Activated CD4-positive, CD25-positive, alpha-beta regulatory T cell treated with anti-CD3 and anti-CD28 coated beads, Interleukin-2, amount 50 U/mL, for 16 hours (primary cell): ENCODE data around the gene NRIP3.
"Not testable (repeated sequence)": the region's sequence is repeated elsewhere in the genome, so short reads cannot be mapped to it uniquely, and the experiment has no call there.

Experiments
- DNase-seq: peaks from one replicate; pipeline ENCODE4 v3.0.0-alpha.2; 2020; ENCODE audit warnings: low read depth, low spot score

NRIP3 gene

DNA sequence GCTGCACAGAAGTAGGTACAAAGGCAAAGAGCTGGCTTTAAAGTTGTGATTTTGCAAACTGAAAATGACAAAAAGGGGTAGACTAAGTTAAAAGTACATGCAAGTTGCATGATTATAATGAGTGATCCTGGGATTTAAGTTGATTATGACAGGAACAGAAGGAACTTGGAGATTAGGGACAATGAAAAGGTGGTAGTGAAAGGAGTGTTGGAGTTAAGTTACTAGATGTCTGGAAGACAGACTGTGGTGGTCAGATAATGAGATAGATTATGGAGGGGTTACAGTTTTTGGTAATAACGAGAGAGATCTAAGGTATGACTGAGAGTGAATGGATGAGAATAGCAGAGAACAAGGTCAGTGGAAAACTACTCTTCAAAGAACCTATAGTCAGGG, 31.9 kb downstream of the NRIP3 start:
- no peak for DNase-seq

DNA sequence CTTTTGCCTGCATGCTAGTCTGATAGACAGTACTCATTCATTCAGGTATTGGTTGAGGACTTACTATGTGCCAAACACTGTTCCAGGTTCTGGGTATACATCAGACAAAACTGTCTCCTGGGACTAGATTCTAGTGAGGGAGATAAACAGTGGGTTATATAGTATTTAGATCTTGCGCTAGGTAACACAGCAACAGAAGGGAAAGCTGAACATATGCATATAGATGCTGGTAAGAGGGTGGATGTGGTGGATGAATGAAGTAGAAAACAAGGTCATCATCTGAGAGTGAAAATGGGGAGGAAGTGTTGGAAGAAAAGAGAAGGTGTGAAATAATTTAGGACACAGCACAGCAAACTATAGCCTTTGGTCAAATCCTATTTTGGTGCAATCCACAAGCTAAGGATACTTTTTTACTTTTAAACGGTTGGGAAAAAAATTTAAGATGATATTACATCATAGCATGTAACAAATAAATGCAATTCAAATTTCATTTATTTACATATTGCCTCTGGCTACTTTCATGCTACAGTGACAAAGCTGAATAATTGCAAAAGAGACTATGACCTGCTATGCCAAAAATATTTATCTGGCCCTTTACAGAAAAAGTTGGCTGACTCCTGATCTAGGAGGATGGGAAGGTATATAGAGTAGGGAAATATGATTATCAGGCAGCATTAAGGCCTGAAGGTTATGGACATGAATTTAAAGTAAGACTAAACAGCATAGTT, 32.4 kb downstream of the NRIP3 start:
- DNase-seq, result no peak

DNA sequence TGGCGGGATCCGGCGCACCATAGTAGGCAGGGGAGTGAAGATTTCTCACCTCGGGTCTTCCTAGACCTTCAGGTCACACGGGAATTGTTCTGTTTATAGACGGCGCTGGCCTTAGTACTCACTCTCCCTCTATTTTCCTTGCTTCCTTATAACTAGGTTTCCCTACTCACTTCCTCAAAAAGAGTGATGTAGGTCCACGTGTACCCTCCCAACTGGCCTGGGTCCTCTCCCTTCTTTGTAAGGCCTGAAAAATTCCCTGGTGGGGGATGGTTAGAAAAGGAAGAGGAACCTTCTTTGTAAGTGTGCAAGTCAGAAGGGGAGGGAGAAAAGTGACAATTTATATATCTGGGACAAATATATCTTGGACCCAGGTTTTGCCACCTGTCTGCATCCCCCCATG, 36.6 kb downstream of the NRIP3 start:
- DNase-seq, result no peak

DNA sequence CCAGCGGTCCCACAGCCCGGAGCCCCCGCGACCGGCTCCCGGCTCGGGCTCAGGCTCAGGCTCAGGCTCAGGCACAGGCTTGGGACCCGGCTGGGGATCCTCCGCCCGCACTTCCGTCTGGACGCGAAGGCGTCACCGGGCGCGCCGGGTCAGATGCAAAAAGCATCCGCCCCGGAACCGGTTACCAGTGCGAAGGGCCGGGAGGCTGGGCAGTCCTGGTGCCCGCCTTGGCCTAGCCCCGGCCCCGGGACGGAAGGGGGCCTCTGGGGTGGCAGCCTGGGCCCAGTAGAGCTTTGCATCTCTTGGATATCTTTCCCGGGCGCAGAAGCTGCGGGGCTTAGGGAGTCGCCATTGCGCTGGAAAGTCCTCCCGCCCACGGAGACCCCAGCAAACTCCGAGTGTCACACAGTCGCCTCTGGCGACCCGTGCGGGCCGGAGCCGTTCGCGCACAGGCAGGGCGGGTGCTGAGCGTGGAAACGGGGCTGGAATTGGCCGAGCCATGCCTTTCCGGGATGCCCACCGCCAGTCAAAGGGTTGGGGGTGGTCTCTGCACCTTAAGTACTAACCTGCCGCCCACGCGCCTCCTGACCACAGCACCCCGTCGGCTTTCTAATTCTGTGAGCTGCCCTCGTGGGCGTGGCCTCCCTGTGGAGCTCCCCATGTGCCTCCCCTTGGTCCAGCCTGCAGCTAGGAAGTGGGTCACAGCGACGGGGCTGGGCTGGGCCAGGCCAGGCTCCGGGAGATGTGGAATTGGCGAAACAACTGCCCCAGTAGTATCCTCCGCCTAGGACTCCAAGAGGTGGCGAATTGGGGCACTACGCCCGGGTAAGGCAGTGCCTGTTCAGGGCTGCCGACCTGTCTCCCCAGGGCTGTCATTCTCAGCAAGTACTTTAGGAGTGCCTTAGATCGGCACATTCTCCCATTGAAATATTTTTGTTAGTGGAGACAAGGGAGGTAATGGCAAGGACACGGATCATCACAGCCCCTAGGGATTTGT, 39.2 kb downstream of the NRIP3 start, which contains the start of gene TMEM9B:
TSS of gene TMEM9B (minus strand) at position 119 of the 997 bp plus-strand sequence. CDS start 129 bp downstream, outside the sequence.
- DNase-seq, result peak; percentile 60

DNA sequence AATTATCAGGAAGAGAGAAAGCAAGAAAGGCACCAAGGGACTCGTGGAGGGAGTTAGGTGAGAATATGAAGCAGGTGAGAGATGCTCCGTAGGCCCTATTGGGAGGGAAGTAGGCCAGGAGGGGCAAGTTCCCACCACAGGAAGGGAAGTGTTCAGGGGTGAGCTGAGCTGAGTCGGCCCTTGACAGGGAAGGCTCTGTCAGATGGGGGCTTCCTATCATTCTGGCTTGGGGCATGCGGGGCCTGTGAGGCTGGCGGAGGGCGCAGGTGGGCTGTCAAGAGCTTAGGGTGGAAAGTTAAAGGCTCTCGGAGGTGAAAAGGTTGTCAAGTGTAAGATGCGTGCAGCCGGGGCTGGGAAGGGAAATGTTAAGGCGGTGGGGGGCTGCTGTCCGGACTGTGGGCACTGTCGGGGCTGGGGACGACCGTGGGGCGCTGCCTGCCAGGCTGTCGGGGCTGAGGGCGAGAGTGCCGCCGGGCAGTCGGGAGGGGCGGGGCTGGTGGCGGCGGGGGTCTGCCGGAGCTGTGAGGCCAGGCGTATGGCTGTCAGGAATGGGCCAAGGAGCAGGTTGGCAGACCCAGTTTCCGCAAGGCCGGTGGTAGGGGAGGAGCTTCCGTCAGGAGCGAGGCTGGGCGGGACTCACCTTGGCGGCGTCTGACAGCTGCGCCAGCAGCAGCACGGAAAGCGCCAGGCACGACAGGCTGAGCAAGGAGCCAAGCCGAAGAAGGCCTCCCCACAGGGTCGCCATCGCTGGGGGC, 40.1 kb downstream of the NRIP3 start:
- DNase-seq, result peak; percentile 42

DNA sequence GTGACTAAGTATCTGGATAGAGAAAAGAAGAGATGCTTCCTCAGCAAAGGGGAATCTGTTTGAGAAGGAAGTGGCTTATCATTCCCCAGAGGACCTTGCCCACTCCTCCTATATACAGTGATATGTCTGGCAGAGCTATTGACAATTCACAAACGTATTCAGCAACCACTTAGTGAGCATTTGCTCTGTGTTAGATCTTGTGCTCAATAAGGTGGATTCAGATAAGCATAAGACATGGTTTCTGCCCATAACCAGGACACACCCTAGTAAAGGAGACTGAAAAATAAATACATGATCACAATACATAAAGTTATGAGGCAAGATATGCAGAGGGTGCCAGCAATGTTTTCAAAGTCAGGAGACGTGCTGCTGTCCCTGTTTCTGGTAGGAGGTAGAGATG, 41.0 kb downstream of the NRIP3 start:
- DNase-seq, result no peak

DNA sequence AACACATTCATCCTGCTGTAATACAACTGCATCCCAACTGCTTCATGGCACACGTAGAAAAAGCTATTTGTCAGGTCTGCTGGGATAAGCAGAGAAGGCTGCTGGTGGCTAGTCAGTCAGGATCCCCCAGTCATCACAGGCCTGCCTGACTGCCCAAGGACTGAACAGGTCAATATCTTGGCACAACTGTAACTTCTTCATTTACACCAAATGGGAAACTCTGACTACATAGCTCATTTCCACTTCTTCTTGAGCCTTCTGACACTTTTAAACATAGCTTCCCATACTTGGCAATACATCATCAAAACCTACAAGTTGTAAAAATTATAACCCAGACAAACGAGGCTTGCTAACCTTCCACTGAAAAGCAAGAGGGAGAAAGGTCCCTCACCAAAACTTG, 42.4 kb downstream of the NRIP3 start:
- DNase-seq, result no peak

DNA sequence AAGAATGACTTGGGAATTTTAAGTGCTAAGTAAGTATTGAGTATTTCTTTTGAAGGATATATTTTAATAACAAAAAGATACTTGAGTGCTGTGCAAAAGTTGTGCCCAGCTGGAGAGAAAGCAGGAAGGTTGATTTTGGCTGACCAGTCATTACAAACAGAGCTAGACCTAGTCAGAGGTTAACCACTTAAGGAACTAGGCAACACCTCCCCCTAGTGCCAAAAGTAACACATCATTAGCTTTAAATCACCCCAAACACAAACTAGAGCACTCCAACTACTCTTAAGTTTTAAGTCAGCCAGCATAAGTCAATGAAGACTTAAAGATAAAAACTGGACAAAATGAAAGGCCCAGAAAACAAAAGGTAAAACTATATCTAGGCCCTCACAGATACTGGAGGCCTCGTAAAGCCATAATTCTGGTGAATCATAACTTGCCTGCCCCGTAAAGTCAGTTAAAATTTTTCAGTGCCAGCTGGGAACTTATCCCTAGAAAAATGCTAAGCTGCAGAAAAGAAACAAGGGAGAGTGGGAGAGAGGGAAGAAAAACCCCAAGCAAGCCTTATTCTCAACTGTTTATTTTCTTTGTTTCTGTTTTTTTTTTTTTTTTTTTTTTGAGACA, 44.1 kb downstream of the NRIP3 start:
- no peak for DNase-seq

DNA sequence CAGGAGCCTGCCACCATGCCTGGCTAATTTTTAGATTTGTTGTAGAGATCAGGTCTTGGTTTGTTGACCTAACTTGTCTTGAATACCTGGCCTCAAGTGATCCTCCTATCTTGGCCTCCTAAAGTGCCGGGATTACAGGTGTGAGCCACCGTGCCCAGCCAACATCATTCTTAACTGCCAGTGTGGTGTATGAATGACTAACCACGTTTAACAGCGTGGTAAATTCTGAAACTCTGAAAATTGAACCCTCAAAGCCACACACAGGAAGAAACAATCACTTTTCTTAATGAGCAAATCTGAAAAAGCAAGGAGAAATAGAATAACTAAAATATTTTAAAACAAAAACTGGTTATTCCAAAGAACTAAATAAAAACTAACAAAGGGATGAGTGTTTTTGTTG, 46.9 kb downstream of the NRIP3 start:
- no peak for DNase-seq

DNA sequence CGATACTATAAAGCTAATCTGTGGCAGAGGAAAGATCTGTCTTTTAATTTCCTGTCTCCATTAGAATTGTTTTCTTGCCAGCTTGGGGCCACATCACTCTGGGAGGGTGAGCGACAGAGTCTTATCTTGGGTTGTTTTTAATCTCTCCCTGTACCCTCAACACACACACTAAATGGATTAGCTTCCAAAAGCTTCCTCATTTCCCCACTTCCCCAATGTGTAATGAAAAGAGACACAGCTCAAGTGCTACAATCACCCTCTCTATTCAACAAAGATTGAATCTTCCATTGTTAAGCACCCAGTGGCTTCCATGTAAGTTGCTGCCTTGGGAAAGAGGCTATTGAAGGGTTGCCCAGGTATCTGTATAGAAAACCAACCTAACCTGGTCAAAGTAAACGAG, 54.9 kb downstream of the NRIP3 start:
- no peak for DNase-seq

DNA sequence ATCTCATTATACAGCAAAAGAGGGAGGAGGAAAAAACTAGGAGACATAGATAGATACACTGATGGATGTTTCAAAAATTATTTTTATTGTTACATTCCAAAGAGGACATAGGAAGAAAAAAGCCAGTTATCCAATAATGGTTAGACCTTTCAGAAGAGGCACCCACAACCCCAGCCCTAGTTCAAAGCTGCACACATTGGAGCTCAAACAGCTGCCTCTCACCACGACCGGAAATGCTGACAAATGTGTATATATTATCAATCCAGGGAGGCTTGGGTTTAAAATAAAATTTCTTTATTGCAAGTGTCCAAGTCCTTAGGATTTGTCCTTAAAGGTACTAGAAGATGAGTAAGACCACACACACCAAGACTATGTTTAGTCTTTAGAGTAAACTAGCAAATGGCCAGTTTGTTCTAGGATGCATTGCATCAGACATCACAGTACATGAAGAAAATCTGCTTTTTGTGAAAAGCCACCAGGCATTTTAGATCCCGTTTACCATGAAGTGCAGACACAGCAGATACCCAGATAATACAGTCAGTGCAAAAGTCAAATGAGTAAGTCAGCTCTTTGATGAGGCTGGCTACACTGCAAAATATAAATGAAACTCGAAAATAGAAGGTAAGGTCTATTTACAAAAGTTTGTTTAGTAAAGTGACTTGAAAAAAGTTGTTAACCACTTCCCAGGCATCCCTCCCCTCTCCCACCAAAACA, 56.4 kb downstream of the NRIP3 start:
- DNase-seq, result no peak

DNA sequence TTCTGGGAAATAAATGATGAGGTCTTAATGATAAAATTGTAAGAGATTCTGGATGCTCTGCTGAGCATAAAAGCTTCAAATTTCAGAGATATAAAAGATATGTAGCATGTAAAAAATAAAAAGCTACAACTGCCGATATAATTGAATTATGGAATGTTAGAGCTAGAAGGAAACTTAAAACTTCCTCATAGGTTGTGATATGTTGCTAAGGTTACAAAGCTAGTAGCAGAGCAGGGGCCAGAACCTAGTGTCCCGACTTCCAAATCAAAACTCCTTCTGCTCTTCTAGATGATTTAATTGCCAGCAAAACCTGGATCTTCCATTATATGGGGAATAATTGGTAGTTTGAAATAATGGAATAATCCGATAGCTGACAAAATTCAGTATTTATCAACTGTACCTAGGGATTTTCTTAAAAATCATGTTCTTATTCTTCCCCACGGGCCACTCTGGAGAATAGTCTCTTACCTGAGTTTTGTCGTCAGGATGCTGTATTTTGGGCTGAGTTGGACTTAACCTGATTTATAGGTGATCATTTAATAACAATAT, 61.2 kb downstream of the NRIP3 start, which contains the start of gene ASCL3:
TSS of gene ASCL3 (minus strand) at position 499 of the 549 bp plus-strand sequence. CDS start 4,855 bp downstream, outside the sequence.
- DNase-seq, result no peak

DNA sequence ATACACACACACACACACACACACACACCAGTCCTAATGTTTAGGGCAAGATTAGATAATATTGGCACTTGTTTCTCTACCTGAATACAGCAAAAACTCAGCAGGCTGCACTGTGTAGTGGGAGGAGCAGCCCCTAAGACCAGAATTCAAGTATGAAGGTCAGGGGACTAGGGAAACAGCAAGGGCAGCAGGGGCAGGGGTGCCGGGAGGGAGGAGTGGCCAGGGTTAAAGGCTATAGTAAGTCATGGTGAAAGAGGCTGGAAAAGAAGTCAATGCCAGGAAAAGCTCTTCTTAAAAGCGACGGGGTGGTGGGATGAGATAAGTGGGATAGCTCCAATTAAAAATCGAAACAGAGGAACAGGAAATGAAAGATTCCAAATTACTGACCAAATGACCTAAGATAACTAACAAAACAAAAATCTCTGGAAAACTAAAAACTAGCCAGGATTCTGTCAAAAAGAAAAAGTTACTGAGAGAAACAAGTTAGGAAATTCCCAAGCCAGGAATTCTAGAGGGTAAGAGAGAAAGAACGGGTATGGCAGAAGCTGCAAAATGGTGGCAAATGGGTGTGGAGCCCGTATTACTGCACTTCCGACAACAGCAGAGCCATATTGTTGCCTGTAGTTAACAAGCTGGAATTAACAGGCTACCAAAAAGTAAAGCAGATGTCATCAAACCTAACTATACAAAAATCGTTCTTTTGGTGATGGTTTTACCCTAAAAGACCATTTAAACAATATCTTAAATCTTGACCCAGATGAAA, 62.3 kb downstream of the NRIP3 start:
- no peak for DNase-seq

DNA sequence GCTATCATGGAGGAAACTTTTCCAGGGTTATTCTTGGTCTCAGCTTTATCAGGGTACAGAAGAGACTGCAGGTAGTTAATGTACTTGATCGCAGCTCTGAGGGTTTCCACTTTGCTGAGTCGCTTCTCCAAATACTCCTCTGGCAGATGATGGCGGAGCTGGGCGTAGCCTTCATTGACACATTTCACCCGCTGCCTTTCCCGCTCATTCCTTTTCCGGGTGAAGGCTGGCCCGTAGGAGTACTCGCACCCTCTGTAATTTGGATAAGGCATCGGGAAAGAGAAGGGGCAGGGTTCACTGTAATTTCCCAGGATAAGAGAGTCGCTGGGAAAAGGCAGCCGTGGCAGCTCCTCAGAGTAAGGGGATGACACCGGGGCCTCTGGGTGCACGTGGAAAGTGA, 66.1 kb downstream of the NRIP3 start:
- DNase-seq, result no peak

DNA sequence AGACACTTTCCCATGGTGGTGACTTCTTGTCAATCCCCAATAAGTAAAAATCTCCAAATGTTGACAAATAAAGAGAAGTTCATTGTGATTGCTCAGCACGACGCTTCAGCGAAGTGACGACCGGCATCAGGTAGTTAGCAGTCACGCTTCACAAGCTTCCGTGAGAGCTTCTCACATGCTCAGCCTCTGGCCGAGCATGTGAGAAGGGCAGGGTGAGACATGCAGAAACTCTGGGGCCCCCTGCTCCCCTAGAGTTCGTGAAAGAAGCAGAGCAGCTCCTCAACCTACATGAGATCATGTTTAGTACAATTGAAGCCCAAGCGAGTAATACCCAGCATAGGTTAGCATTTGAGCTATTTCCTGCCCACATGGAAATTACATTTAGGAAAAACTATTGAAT, 66.6 kb downstream of the NRIP3 start:
- DNase-seq, result no peak

DNA sequence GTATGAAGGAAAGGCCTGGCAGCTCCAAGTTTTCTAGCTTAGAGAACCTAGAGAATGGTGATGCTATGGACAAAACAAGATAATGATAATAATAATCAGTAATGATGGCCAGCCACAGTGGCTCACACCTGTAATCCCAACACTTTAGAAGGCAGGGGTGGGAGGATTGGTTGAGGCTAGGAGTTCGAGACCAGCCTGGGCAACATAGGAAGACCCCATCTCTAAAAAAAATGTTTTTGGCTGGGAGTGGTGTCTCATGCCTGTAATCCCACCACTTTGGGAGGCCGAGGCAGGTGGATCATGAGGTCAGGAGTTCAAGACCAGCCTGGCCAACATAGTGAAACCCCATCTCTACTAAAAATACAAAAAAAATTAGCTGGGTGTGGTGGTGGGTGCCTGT, 68.0 kb downstream of the NRIP3 start:
- not testable (repeated sequence) for DNase-seq

DNA sequence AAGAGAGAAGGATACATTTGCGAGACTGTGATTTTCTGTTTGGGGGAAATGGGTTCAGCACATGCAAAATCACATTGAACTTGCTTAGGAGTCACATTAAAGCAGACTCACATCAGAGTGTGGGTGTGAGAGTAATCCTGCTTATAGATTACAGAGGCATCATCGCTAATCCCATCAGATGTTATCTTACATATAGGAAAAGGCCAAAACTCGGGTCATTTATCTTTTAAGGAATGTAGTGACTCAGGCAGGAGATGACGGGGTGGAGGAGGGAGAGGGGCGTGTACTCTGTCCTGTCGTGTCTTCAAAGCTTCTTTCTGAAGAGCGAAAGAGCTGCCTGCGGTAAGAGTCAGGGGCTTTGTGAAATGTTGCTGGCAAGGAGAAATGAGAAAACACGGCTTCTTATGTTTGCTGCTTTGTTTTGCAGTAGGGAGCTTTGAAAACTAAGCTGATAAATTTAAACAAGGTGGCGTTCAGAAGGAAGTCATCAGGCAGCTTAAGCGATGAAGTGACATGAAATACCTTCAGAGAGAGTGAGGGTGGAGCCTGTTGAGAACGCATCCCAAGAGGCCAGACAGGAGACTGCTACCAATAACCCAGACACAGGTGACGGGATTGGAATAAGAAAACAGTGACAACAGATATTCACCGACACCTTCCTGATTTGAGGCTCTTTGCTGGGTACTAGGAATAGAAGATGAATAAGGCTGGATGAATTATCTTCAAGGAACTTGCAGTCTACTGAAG, 68.9 kb downstream of the NRIP3 start:
- no peak for DNase-seq

DNA sequence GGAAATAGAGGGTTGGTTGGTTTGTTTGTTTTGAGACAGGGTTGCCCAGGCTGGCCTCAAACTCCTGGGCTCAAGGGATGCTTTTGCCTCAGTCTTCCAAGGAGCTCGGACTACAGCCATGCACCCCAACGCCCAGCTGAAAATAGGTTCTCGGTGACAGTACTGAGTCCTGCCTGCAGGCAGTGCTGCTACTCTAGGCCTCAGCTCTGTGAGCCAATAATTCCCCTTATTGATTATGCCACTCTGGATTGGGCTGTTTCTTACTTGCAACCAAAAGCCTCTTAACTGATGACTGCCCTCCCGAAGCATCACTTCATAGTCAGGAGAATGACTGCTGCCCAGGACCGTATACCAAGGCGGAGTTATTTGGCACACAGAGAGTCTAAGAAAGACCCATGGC, 69.9 kb downstream of the NRIP3 start:
- DNase-seq, result no peak
